ENCODE data around the gene SRC. TPM values are rescaled to one million over a fixed set of nuclear protein-coding genes. Genes with fewer than 3 reads are reported as not detected.

The SRC gene
- total RNA-seq, 1 donor from 2014 or later, result 48.6 TPM

DNA sequence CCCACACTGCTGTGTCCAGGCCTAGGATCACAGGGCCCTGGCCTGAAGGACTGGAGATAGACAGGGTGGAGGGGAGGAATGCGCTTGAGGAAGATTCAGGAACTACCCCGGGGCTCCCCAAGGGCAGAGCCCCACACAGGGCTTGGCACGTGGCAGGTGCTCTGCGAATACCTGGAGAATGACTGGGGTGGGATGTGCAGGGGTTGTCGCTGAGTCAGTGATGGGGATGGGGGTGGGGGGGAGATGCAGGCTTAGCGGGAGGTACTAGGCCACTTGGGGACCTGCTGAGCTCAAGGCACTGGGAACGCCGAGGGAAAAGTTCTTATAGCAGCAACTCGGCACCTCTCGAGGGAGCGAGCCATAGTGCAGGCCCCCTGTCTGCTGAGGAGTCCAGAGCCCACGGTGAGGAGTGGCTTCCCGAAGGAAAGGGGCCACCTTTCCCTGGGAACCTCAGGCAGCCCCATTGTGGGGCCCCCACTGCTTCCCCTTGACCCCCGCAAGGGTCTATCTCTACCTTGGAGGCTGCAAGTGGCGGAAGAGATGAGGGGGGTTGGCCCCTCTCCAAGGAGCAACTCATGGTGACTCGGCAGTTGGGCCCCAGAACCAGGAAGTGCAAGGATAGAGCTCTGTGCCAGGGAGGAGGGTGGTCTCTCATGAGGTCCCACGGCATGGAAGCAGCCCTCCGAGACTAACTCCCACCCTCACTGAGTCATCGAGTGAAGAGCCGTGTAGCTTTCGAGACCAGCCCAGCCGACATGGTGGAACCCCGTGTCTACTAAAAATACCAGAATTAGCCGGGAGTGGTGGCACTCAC, 33.1 kb downstream of the SRC start:
- no peak overlapping the region for H3K4me3 ChIP-seq
- no peak for TF ChIP-seq POLR2AphosphoS5 (IDR thresholded peaks at IDR 0.05; ENCODE audit: insufficient read depth in 1 of 2, low read depth in 1 of 2)
- TF ChIP-seq, protein P1, sequence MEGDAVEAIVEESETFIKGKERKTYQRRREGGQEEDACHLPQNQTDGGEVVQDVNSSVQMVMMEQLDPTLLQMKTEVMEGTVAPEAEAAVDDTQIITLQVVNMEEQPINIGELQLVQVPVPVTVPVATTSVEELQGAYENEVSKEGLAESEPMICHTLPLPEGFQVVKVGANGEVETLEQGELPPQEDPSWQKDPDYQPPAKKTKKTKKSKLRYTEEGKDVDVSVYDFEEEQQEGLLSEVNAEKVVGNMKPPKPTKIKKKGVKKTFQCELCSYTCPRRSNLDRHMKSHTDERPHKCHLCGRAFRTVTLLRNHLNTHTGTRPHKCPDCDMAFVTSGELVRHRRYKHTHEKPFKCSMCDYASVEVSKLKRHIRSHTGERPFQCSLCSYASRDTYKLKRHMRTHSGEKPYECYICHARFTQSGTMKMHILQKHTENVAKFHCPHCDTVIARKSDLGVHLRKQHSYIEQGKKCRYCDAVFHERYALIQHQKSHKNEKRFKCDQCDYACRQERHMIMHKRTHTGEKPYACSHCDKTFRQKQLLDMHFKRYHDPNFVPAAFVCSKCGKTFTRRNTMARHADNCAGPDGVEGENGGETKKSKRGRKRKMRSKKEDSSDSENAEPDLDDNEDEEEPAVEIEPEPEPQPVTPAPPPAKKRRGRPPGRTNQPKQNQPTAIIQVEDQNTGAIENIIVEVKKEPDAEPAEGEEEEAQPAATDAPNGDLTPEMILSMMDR (IDR thresholded peaks at IDR 0.05), result no peak
- no peak for TF ChIP-seq POLR2A (IDR thresholded peaks at IDR 0.05)
- no peak for DNase-seq (ENCODE audit: extremely low spot score in 2 of 2)
- H3K4me1 ChIP-seq, result peaks cover 20% of the 10 kb centered on the region
- H3K27ac ChIP-seq, result no peak overlapping the region
- peaks cover 0 to 5% of the 10 kb centered on the region in 2 donors for H3K36me3 ChIP-seq
- no peaks in the 10 kb centered on the region for H3K27me3 ChIP-seq
- intact Hi-C loops (cut with DNase I), result no loop called here
- H3K9me3 ChIP-seq, result no peaks in the 10 kb centered on the region

DNA sequence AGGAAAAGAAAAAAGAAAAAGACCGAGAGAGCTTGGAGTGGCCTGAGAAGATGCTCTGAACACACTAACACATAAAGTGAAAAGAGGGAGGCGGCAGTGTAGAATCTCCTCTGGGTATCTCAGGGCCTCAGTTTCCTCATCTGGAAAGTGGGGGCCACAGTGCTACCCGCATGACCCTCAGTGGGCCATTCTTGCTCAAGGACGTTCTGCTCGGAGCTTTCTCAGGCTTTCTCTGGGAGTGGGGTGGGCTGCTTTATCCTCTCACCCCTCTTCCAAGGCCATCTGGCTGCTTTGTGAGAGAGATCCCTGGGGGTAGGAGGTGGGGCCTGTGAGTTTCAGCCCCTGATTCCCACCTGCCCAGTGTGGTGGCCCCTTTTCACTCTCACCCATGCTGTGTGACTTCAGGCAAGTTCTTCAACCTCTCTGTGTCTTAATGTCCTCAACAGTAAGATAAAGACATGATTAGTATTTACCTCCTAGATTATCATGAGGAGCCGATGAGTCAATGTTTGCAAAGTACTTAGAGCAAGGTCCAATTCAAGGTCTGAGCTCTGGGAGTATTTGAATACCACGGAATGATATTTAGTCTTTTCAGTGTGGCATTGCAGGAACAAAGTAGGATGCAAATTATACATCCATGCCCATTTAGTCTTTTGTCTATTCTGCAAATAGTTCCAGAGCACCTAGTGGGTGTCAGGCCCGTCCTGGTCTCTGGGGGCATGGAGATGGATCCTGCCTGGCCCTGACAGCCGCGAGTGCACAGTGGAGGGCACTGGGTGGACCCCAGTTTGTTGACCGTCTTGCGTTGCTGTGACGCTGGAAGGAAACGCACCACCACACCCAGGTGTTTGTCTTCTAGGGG, 34.3 kb downstream of the SRC start:
- intact Hi-C loops (cut with DNase I), result loop anchor here (5.0 kb wide), 1 partner anchor 98 kb away; no protein-coding TSS in a partner anchor
- H3K36me3 ChIP-seq, result peaks cover 0 to 5% of the 10 kb centered on the region in 2 donors
- no peaks in the 10 kb centered on the region for H3K9me3 ChIP-seq
- H3K4me1 ChIP-seq, result peaks cover 24% of the 10 kb centered on the region
- H3K27ac ChIP-seq, result no peak overlapping the region
- no peaks in the 10 kb centered on the region for H3K27me3 ChIP-seq
- TF ChIP-seq, protein P1 (IDR thresholded peaks at IDR 0.05), result no peak
- no peak for TF ChIP-seq POLR2AphosphoS5 (IDR thresholded peaks at IDR 0.05; ENCODE audit: insufficient read depth in 1 of 2, low read depth in 1 of 2)
- TF ChIP-seq POLR2A (IDR thresholded peaks at IDR 0.05), result no peak
- H3K4me3 ChIP-seq, result no peak overlapping the region
- no peak for DNase-seq (ENCODE audit: extremely low spot score in 2 of 2)

DNA sequence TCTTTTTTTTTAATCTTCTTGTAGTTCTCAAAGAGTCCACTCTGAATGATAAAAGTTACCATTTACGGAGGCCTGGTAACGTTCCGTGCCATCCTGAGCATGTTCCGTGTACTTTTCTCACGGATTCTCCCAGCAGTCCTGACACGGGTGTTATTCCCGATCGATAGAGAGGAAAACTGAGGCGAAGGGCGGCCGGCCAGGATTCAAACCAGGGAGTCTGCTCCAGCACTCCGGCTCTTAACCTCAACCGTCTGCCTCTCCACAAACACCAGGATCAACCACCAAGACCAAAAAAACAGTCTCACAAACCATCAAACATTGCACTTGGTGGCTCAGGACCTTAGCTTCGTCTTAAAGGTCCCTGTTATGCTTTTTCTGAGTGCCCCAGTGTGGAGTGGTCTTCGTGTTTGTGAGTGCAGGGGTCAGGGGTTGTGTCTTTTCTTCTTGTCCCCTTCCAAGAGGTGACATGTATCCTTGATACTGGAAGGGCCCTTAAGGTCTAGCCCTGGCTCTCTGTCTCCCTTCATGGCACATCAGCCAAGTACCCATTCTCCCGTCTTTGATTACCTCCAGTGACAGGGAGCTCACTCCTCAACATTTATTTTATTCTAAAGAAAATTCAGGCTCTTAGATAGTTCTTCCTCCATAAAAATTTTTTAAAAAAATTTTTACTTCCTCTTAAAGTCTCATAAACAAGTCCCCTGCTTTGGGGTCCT, 35.1 kb downstream of the SRC start:
- Histone ChIP-seq H3K4me3 (no peak overlapping the region), H3K27me3 (no peaks in the 10 kb centered on the region), H3K27ac (no peak overlapping the region), H3K36me3 (peaks cover 0 to 8% of the 10 kb centered on the region in 2 donors), H3K4me1 (peaks cover 25% of the 10 kb centered on the region), H3K9me3 (no peaks in the 10 kb centered on the region)
- intact Hi-C loops (cut with DNase I), result loop anchor here (5.0 kb wide), 1 partner anchor 99 kb away; no protein-coding TSS in a partner anchor
- TF ChIP-seq POLR2AphosphoS5 (IDR thresholded peaks at IDR 0.05; ENCODE audit: insufficient read depth in 1 of 2, low read depth in 1 of 2) (no peak), POLR2A (IDR thresholded peaks at IDR 0.05) (no peak)
- TF ChIP-seq, protein P1 (IDR thresholded peaks at IDR 0.05), result no peak
- no peak for DNase-seq (ENCODE audit: extremely low spot score in 2 of 2)

DNA sequence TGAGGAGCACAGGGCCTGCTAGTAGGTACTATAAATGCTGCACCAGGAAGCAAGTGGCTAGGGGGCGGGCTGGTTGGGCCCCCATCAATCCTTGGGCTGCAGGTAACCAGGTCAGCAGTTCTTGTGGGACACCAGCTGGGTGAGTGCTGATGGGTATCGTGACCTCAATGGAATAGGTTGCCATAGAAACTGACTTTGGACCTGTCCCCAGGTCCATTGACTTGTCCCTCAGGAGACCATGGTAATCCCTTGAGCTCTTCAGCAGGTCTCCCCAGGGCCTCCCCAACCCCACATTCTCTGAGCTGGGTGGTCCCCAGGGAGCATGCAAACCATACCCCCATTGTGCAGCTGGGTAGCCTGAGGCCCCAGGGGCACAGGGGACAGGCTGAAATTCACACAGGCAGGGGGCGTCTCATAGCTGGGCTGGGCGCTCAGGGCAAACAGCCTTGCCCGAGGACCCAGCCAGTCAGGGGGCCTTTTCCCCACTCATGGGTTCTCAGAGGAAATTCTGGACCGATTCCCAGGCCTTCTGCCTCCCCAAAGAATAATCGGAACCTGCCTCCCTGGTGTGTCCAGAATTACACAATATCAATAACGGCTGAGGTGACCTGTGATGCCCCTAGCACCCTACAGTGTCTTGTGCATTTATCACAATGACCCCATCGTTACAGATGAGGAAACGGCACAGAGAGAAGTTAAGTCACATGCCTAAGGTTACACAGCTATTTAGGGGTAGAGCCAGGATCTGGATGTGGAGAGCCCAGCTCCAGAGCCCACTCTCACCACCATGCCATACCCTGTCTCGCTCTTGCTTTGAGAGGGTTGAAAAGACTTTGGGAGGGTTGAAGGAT, 35.9 kb downstream of the SRC start:
- Histone ChIP-seq H3K36me3 (peaks cover 0 to 16% of the 10 kb centered on the region in 2 donors), H3K4me1 (peaks cover 23% of the 10 kb centered on the region), H3K27ac (no peak overlapping the region), H3K4me3 (no peak overlapping the region), H3K9me3 (no peaks in the 10 kb centered on the region), H3K27me3 (no peaks in the 10 kb centered on the region)
- intact Hi-C loops (cut with DNase I), result loop anchor here (5.0 kb wide), 1 partner anchor 100 kb away; no protein-coding TSS in a partner anchor
- TF ChIP-seq, protein P1 (IDR thresholded peaks at IDR 0.05), result no peak
- TF ChIP-seq POLR2A (IDR thresholded peaks at IDR 0.05) (no peak), POLR2AphosphoS5 (IDR thresholded peaks at IDR 0.05; ENCODE audit: insufficient read depth in 1 of 2, low read depth in 1 of 2) (no peak)
- no peak for DNase-seq (ENCODE audit: extremely low spot score in 2 of 2)
